ENCODE results near the gene RGMA. TPM values are rescaled to one million over a fixed set of nuclear protein-coding genes. Genes with fewer than 3 reads are reported as not detected.

Gene RGMA
- total and polyA plus RNA-seq, 2 donors (not counting 3 experiments of a cell fraction or from before 2014, with no cell fraction given) = 0.06 to 0.13 TPM

DNA sequence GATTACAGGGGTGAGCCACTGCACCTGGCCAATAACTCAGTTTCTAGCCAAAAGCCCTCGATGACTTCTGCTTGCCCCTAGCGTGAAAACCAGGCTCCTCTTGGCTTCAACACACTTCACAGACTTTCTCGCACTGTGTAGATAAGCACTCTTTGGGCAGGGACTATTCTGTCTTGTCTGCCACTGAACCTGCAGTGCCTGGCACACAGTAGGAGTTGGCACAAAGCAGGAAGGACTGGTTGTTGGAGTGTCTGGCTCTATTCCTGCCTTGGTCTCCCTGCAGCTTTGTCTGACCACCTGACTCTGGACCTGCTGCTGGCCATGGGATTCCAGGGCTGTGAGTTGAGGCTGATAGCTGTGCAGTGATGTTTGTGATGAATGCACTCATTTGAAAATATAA lies 46.4 kb upstream of the RGMA start:
- H4K20me1 ChIP-seq (replicated peaks; ENCODE audit: control insufficient read depth, extremely low read depth, insufficient read depth, low read length) = no peaks in the 10 kb centered on the region
- ChIA-PET POLR2A (no interaction called here), CTCF (no interaction called here)
- no peak overlapping the region for H3K27ac ChIP-seq (ENCODE audit: insufficient read depth, low read depth, low read length)
- no peaks in the 10 kb centered on the region for H3K4me1 ChIP-seq (ENCODE audit: control insufficient read depth, extremely low read depth, insufficient read depth, low read length)
- no peak overlapping the region for H3K9ac ChIP-seq (replicated peaks; ENCODE audit: extremely low read depth, insufficient read depth, low read length)
- no peak overlapping the region for H3K4me3 ChIP-seq (replicated peaks in 1 of 3; ENCODE audit: insufficient read depth in 1 of 3, low read depth in 1 of 3, low read length in 3 of 3)
- BruUV-seq (replicated peaks) = no TSS peak
- dilution Hi-C loops (cut with MboI; ENCODE audit: extremely low pct_ligation_motif_present, low sequenced_read_pairs) (no loop called here), intact Hi-C loops (cut with micrococcal nuclease) (no loop called here)
- no peak for FAIRE-seq
- no peak overlapping the region for H2AFZ ChIP-seq (ENCODE audit: low read depth, low read length)
- H3K4me2 ChIP-seq (ENCODE audit: insufficient read depth, low read length) = no peak overlapping the region
- H3K9me1 ChIP-seq (replicated peaks; ENCODE audit: control insufficient read depth, extremely low read depth, insufficient read depth, low read length) = no peaks in the 10 kb centered on the region
- H3K9me3 ChIP-seq (replicated peaks; ENCODE audit: control insufficient read depth, insufficient read depth, low read length) = peaks cover 2% of the 10 kb centered on the region
- DNase-seq (ENCODE audit: low read depth, low spot score) = no peak
- H3K27me3 ChIP-seq (ENCODE audit: control insufficient read depth in 2 of 2, insufficient read depth in 2 of 2, low read length in 2 of 2) = no peaks in the 10 kb centered on the region
- H3K79me2 ChIP-seq (ENCODE audit: control insufficient read depth, insufficient read depth, low read length) = no peaks in the 10 kb centered on the region
- H3K36me3 ChIP-seq (ENCODE audit: control insufficient read depth in 2 of 2, extremely low read depth in 1 of 2, insufficient read depth in 2 of 2, low read length in 2 of 2) = no peaks in the 10 kb centered on the region
- TF ChIP-seq MYC (IDR thresholded peaks at IDR 0.05; ENCODE audit: low read depth, low read length) = no peak
- TF ChIP-seq POLR2AphosphoS5 (IDR thresholded peaks at IDR 0.05; ENCODE audit: insufficient read depth, low read depth, low read length) = no peak
- TF ChIP-seq POLR2A (IDR thresholded peaks at IDR 0.05; ENCODE audit: low read depth, low read length) = no peak
- no peak for TF ChIP-seq JUN (IDR thresholded peaks at IDR 0.05; ENCODE audit: borderline replicate concordance, insufficient read depth, insufficient read length, low read depth)
- no peak for TF ChIP-seq FOS (IDR thresholded peaks at IDR 0.05; ENCODE audit: borderline replicate concordance, insufficient read depth, low read length)
- TF ChIP-seq, protein P1, sequence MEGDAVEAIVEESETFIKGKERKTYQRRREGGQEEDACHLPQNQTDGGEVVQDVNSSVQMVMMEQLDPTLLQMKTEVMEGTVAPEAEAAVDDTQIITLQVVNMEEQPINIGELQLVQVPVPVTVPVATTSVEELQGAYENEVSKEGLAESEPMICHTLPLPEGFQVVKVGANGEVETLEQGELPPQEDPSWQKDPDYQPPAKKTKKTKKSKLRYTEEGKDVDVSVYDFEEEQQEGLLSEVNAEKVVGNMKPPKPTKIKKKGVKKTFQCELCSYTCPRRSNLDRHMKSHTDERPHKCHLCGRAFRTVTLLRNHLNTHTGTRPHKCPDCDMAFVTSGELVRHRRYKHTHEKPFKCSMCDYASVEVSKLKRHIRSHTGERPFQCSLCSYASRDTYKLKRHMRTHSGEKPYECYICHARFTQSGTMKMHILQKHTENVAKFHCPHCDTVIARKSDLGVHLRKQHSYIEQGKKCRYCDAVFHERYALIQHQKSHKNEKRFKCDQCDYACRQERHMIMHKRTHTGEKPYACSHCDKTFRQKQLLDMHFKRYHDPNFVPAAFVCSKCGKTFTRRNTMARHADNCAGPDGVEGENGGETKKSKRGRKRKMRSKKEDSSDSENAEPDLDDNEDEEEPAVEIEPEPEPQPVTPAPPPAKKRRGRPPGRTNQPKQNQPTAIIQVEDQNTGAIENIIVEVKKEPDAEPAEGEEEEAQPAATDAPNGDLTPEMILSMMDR (IDR thresholded peaks at IDR 0.05; ENCODE audit: extremely low read depth in 1 of 2, insufficient read depth in 1 of 2, low read depth in 1 of 2, low read length in 2 of 2) = no peak
- TF ChIP-seq EZH2 (IDR thresholded peaks at IDR 0.05; ENCODE audit: borderline replicate concordance, low read depth, low read length, severe bottlenecking) = no peak
- TF ChIP-seq GATA2 (IDR thresholded peaks at IDR 0.05; ENCODE audit: insufficient read depth, insufficient read length, low read depth, low read length) = no peak
- TF ChIP-seq, protein P2, sequence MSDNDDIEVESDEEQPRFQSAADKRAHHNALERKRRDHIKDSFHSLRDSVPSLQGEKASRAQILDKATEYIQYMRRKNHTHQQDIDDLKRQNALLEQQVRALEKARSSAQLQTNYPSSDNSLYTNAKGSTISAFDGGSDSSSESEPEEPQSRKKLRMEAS (IDR thresholded peaks at IDR 0.05; ENCODE audit: insufficient read depth, insufficient read length) = no peak
